HG03442 (cell line): Measurements from ENCODE around the gene MEX3A.
"Not testable (repeated sequence)": the region's sequence is repeated elsewhere in the genome, so short reads cannot be mapped to it uniquely, and the experiment has no call there.

Experiments used
- ATAC-seq: cut with Tn5 transposase; IDR thresholded peaks from one replicate; pipeline ENCODE4 v1.9.1; 2021; ENCODE audit warnings: mild to moderate bottlenecking, moderate library complexity; ENCODE audit not compliant: unreplicated experiment

MEX3A gene

DNA sequence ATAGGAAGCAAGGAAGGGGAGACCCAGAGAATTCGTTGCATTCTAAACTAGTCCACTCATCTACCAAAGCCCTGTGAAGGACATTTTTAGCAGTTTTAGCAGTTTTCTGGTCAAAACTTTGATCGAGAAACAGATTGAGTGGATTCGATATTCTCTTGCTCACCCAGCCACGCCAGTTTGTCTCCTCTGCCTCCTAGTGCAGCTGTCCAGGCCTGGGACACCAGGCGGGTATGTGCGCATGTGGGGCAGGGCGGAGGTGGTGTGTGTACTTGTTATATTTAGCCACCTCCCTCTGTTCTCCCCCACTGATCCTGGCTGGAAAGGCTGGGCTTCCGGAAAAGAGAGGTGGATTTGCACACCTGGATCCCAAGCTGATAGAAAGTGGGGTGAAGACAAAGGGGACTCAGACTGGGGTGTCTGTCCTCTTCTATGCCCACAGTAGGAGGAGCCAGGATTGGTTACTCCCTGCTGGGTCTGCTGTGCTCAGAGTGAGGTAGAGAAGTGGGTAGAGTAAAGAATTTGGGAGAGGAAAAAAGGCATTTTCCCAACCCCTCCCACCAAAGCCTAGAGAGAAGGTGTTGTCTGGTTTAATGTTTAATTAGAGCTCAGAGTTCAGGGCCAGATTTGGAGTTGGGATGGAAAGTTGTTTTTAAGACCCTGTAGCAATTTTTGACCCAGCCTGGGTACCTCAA is 36.1 kb upstream of the MEX3A start:
- ATAC-seq, result no peak

DNA sequence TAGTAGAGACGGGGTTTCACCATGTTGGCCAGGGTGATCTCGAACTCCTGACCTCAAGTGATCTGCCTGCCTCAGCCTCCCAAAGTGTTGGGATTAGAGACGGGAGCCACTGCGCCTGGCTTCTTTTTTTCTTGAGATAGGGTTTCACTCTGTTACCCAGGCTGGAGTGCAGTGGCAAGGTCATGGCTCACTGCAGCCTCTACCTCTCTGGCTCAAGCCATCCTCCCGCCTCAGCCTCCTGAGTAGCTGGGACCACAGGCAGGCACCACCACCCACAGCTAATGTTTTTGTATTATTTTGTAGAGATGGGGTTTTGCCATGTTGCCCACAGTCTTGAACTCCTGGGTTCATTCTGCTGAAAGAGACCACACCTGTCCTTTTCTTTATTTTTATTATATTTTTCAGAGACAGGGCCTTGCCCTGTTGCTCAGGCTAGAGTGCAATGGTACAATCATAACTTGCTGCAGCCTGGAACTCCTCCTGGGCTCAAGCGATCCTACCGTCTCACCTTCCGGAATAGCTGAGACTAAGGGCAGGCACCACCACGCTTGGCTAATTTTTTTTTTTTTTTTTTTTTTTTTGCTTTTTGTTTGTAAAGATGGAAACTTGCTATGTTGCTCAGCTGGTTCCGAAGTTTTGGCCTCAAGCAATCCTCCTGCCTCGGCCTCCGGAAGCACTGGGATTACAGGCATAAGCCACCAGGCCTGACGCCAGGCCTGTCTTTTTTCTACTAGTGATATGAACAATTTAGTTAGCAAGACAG is 35.3 kb upstream of the MEX3A start:
- no peak for ATAC-seq

DNA sequence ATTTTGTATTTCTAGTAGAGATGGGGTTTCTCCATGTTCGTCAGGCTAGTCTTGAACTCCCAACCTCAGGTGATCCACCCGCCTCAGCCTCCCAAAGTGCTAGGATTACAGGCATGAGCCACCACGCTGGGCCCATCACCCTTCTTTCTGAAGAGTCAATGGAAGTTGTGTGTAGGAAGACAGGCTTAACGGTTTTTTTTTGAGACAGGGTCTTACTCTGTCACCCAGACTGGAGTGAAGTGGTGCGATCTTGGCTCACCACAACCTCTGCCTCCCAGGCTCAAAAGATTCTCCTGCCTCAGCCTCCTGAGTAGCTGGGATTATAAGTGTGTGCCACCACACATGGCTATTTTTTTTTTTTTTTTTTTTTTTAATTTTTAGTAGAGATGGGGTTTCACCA is 34.5 kb upstream of the MEX3A start:
- ATAC-seq, result not testable (repeated sequence)

DNA sequence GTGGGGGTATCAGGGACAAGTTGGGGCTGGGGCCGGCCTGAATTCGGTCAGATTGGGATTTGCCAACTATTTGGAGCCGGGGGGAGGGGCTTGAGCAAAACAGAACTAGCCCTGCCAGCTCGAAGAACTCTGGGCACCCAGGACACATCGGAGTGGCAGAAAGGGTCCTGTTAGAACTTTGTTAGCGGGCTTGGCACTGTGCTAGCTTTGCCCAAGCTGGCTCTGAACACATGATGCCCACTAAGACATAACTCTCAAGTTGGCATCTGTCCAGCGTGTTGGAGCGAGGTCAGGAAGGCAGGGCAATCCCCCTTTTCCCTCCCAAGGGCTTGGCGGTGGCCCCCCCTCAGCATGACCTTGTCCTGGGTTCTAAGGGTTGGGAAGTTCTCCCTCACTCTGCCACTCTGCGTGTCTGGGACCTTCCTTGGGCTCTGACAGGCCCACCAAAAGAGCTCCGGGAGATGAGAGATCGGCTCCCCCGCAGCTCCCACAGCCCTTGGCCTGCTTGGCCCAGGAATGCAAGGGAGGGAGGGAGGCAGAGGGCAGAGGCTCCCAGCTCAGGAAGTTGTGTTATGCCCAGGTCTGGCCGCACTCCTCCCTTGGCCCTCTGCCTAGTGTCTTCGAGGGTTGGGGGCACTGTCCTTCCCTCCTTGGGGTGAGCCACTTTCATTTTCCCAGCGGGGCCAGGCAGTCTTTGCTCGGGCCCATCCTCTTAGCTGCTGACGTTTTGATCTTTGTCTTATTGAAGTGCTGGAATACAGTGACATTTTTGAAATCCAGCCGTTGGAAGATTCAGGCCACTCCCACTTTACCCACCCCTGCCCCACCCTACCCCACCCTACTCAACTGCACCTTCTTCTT is 33.5 kb upstream of the MEX3A start:
- no peak for ATAC-seq

DNA sequence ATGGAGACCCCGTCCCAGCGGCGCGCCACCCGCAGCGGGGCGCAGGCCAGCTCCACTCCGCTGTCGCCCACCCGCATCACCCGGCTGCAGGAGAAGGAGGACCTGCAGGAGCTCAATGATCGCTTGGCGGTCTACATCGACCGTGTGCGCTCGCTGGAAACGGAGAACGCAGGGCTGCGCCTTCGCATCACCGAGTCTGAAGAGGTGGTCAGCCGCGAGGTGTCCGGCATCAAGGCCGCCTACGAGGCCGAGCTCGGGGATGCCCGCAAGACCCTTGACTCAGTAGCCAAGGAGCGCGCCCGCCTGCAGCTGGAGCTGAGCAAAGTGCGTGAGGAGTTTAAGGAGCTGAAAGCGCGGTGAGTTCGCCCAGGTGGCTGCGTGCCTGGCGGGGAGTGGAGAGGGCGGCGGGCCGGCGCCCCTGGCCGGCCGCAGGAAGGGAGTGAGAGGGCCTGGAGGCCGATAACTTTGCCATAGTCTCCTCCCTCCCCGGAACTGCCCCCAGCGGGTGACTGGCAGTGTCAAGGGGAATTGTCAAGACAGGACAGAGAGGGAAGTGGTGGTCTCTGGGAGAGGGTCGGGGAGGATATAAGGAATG is 32.8 kb upstream of the MEX3A start:
- no peak for ATAC-seq

DNA sequence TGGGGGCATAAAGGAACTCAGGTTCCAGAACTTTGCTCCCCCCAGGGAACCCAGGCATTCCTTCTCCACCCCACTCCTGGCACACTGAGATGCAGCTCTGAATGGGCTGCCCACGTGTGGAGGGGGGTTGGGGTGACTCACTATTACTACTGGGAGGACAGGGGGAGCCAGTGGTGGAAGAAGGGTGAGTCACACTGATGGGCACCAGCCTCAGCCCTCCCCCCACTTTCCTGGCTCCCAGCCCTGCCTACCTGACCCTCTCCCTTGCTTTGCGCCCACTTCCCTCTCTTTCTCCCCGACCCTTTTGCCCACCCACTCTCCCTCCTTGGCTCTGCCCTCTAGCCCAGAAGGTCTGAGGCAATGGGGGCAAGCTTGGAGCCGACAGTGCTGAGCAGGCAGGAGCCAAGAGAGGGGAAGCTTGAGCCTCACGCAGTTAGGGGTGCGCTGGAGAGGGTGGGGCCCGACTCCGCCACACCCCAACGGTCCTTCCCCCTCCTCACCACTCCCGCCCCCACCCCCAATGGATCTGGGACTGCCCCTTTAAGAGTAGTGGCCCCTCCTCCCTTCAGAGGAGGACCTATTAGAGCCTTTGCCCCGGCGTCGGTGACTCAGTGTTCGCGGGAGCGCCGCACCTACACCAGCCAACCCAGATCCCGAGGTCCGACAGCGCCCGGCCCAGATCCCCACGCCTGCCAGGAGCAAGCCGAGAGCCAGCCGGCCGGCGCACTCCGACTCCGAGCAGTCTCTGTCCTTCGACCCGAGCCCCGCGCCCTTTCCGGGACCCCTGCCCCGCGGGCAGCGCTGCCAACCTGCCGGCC is 32.0 kb upstream of the MEX3A start, which contains the start of gene LMNA:
TSS of gene LMNA (plus strand) at position 611 of the 818 bp plus-strand sequence. CDS start 208 bp downstream, outside the sequence.
- peak; percentile 66 for ATAC-seq

DNA sequence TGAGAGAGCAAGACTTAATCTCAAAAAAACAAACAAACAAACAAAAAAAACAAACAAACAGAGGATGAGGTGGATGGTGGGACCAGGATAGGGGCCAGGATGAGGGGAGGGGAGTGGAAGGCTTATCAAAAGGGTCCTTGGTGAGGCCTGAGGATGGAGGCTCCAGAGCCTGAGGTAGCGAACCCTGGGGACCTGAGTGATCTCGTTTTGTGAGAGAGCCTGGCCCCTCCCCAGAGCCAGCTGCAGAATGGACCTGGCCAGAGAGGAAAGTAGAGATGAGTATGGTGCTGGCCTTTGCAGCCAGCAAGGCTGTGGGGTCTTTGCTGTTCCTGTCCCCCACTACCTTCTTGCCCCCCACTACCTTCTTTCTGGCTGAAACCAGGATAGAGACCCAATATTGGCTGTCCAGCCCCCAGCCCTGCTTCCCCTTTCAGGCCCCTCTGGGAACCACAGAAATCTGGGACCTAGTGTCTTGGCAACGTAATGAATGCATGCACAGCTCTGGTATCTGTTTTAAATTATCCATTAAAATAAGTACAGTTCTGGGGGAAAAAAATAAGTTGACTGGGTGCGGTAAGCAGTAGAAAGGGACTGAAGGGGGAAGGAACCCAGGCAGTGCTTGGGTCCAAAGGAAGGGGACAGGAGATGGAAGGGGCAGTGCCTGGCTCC is 31.2 kb upstream of the MEX3A start:
- ATAC-seq, result no peak

DNA sequence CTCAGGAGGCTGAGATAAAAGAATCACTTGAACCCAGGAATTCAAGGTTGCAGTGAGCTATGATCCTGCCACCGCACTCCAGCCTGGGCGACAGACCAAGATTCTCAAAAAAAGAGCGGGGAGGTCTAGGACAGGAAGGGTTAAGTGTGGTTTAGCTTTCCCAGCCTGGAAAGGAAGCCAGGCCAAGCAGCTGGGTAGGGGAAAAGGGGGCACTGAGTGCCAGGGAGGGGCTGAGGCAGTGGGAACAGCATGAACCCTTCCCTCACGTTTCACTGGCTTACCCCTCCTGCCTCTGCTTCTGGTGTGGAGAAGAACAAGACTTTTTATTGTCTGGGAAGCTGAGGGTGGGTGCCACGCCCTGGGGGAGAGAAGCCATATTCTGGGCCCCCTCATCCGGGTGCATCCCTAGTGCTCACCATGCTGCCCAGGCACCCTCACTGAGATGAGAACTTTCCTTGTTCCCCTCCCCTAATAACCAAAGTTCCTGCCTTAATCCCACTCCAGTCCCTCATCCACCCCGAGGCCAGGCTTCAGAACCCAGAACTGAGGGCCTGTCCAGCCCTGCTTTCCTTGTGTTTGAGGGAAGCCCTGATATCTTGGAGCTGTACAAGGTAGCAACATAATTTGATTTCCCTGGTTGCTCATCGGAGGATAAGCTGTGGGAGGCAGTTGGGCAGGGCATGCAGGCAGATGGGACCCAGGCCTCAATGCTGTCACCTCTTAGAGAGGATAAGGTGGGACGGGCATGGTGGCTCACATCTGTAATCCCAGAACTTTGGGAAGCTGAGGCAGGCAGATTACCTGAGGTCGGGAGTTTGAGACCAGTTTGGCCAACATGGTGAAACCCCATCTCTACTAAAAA is 30.2 kb upstream of the MEX3A start:
- no peak for ATAC-seq

DNA sequence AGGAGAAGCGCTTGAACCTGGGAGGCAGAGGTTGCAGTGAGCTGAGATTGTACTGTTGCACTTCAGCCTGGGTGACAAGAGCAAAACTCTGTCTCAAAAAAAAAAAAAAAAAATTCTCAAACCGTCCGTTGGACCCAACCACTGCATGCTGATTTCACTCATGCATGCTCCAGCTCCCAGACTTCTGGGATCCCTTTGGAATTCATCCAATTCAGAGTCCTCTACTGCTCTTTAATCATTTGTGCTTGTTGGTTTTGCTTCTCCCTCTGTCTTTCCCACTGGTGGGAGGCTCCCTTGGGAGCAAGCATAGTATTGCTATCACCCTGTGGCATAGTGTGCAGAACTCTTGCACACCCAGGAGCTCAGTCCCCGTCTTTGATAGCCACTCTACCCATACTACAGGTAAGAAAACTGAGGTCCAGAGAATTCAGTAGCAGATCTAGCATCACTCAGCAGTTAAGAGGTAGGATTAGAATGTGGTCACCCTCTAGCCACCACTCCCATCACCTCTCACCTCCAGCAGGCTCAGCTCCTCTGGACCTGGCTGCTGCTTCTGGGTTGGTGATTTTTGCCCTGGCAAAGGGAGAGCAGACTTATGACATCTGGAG is 29.2 kb upstream of the MEX3A start:
- ATAC-seq, result no peak

DNA sequence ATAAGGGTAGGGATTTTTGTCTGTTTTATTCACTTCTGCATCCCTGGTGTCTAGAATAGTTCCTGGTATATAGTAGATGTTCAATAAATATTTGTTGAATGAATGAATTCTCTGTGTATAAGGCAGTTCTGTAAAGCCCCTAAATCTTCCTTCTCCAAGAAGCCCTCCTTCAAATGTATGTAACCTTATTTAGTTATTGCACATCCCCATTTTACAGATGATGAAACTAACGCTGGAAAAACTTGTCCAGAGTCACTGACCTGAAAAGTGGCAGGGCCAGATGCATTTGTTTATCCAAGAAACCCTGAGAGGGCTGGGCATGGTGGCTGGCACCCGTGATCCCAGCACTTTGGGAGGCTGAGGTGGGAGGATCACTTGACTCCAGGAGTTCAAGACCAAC is 28.0 kb upstream of the MEX3A start:
- ATAC-seq, result no peak

DNA sequence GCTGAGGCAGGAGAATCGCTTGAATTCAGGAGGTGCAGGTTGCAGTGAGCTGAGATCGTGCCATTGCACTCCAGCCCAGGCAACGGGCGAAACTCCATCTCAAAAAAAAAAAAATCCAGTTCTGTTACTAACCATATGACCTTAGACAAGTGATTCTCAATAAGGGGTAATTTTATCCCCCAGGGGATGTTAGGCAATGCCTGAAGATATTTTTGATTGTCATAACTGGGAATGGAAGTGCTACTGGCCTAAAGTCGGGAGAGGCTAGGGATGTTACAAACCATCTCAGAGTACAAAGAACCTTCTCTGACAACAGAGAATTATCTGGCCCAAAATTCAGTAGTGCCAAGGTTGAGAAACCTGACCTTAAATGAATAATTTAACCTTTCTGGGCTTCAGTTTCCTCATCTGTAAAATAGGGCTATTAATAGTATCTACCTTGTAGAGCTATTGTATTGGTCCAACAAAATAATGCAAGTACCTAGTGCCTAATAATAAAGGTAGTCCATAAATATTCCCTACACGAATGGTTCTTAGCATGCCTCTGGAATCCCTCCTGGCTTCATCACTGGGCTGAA is 26.5 kb upstream of the MEX3A start:
- ATAC-seq, result no peak

DNA sequence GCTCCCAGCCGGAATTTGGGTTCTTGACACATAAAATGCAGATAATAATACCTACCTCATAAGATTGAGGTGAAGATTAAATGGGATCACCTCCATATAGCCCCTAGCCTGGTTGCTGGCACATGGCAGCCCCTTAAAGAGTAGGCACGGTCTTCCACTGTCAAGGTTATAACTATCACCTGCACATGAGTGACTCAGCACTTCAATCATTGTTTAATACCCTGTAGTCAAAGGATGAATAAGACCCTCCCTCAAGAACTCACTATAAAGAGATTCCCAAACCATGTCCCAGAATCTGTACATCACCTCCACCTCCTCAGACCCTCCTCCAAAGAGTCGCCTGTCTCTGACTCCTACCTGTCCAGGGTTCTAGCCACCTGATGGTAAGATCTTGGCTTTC is 25.8 kb upstream of the MEX3A start:
- ATAC-seq, result no peak

DNA sequence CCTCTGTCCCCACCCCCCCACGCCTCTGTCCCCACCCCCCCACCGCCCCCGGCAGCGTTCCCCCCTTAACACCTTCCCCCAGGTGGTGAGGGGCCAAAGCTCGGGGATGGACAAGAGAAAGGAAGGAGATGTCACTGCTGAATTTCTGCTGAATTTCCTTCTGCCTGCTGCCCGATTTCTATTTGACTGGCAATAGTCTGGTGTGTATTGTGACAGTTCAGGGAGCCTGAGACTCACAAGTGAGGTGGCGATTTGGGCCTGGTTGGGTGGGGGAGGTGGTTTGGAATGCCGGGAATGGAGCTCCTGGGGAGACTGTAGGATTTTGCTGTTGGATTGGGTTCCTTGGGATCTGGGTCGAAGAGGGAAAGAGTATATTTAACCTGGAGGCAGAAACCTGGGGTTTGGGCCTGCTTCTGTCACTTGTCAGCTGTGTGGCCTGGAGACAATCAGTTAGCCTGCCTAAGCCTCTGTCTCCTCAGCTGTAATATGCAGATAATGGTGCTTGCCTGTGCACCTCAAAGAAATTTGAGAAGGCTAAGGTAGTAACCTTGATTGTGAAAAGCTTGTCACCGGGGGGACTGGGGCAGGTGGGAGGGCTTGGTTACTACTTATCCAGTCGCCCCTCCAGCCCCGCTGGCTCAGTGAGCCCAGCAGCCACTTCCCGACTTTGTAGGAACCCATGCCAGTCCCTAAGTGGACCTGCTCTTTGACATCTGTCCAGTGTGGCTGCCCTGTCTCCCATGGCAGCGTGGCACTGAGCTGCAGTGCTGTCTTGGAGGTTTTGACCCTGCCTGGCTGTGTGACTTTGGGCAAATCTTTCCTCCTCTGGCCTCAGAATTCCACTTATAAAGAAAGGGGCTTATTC is 24.6 kb upstream of the MEX3A start:
- ATAC-seq, result no peak

DNA sequence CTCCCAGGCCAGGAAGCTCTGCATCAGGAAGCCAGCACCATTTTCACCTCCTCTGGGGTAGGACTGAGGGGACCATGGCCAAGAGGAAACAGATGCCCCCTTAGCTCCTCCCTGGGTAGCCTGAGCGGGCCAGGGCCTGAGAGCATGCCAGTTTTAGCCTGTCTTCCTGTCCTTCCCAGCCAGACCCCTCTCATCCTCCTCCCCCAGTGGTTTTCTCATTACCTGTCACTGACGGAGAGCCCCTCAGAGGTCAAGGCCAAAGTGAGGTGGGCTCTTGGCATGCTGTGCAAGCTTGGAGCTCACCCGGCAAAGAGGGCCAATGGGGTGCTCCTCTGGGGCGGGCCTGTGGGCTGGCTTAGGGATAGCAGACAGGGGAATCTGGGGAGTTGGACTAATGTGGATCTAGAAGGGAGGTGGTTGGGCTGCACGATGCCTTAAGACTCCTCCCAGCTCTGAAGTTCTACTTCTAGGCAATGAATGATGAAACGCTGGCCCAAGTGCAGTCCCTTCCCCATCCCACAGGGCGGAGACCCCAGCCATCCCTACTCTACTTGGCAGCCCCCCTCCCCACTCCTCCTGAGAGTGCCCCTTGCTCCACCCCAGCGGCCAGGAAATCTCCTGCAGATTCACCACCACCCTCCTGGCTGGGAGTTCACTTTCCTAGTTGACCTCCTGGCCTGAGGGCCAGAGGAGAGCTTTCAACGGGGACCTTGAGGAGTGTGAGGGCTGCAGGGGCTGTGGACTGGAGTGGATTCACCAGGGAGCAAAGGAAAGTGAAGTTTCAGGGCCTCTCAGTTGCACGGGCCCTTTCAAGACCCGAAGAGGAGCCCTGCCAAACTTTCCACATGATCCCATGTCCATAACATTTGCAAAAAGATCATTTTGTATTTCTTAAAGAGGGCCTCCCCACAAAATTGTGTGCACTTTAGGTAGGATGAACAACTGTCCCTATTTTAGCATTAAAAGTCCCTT is 22.9 kb upstream of the MEX3A start:
- no peak for ATAC-seq

DNA sequence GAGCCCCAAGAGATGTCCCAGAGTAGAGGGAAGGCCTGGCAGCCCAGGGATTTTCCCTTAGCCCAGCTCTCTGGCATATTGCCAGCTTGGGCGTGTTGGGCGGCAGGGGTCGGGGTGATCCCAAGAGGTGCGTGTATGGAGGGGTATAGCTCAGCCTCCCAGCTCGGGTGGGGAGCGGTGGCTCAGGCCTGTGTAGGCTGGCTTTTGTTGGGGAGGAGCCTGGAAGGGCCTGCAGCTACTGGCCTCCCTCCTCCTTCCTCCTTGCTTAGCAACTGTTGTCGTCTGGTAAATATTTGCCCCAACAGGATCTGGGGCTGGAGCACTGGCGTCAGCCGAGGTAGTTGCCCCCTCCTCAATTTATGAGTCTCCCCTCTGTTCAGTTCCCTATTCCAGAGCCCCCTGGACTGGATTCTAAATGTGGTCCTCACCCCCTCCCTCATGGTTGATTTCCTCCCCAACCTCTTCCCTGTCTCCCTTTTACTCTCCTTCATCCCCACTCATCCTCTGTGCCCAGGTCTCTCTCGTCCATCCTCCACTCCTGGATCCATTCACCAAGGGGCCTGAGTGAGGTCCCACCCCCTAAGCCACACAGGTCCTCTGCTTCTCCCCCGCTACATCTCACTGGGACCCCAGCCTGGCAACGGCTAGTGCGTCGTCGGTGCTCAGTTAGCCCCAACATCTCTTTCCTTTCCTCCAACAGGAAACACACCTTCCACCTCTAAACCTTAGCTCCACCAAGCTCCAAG is 22.0 kb upstream of the MEX3A start:
- ATAC-seq, result no peak
